Stimulated activated CD4-positive, alpha-beta T cell treated with anti-CD3 and anti-CD28 coated beads, Interleukin-1b, Interleukin-23, amount 100 ng/mL, for 4 hours (primary cell): Measurements from ENCODE around the gene SNRNP70.
A peak's percentile ranks its signal among the peaks of the same experiment; 100 is the strongest.
"Not testable (repeated sequence)": the region's sequence is repeated elsewhere in the genome, so short reads cannot be mapped to it uniquely, and the experiment has no call there.

Source experiments
- DNase-seq, 2 donors: peaks; one replicate each; pipeline ENCODE4 v3.0.0-alpha.2; 2020; ENCODE audit warnings: low read depth in 2 of 2

The SNRNP70 gene

DNA sequence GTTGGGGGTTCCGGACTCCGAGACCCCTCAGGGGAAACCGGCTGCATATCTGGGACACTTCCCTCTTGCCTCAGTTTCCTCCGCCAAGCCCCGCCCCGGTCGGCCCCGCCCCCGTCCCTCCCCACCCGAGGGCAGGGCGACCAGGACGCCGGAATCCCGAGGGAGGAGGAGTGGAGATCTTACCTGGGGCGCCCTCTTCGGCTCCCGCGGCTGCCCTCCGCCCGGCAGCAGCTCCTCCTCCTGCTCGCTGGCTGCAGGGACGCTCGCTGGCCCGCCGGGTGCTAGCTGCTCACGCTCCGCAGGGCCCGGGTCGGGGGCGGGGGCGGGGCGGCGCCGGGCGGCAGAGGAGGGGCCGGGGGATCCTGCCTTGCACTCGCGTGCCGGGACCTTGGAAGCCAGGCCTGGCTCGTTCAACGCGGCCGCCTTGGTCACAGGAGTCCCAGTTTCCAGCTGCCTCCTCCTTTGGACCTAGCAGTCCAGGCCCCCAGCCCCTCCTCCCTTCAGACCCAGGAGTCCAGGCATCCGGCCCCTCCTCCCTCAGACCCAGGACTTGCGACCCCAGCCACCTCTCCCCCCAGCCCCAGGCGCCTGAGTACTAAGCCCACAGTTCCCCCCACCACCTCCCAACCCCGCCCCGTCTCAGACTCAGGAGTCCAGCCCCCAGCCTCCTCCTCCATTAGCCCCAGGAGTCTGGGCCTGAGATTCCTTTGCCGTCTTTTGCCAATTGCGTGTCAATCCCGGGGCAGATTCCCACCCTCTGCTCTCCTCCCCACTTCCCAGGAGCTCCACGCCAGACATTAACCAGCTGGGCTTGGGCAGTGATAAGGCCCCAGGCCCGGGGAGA lies 20.3 kb upstream of the SNRNP70 start, which contains the start of gene NTF4:
TSS of gene NTF4 (minus strand) at position 51 of the 844 bp plus-strand sequence. CDS start 2,821 bp downstream, outside the sequence.
- no peak for DNase-seq

DNA sequence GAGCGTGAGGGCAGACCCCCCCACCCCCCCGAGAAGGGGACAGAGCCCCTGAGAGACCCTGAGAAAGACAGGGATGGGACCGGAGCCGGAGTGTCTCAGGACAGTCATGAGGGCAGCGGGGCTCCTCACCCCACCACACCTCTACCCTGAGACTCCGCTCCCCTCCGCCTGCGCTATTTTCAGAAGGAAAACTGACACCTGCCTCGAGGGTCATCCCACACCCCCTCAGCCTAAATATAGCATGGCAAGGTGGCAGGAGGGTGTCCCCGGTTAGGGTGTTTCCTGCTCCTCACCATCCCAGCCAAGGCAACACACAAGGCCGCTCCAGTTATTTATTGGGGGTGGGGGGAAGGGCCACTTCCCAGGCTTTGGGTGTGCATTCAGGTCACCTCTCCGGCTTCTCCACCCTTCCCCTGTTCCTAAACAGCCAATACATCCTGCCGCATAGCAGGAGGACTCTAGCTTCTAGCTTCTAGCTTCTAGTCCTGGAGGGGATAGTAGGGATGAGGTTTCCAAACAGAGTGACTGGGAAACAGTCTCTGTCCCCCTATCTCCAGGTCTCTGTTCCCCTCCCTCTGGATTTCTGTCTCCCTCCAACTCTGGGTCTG lies 19.2 kb upstream of the SNRNP70 start:
- no peak for DNase-seq

DNA sequence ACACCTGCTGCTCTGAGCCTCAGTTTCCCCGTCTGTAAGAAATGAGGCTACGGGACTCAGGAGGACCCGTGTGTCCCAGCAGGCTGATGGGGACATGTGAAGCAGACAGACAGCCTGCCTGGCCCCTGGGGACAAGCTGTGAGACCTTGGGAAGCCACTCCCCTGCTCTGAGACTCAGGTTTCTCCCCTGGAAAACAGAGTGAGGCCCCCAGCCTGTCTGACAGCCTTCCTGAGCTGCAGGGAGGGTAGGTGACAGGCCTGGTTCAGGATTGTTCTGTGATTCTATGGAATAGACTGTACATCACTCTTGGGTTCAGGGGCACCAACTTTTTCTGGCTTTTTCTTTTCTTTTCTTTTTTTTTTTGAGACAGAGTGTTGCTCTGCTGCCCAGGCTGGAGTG lies 17.7 kb upstream of the SNRNP70 start:
- no peak for DNase-seq

DNA sequence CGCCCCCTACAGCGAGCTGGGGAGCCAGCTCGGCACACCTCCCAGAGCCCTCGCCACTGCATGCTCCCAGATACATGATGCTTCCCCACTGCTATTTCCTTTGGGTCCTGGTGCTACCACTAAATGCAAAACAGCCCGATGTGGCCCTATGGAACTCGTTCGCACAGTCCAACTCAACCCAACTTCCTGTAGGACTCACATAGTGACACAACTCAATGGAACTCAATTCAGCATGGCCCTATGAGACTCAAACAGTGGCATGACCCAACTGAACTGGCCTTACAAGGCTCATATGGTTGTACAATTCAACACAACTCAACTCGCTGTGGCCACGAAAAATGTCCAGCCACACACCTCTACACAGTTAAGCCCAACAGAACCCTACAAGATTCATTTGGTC lies 16.2 kb upstream of the SNRNP70 start:
- DNase-seq: no peak

DNA sequence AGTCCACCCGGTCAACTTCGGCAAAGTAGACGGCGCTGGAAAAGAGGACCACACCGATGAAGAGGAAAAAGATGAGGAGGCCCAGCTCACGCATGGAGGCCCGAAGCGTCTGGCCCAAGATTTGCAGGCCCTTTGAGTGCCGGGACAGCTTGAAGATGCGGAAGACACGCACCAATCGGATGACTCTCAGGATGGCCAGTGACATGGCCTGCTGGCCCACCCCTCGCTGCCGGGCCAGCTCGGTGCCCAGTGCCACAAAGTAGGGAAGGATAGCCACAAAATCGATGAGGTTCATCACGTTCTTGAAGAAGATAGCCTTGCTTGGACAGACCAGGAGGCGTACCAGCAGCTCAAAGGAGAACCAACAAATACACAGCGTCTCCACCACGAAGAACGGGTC lies 14.8 kb upstream of the SNRNP70 start:
- DNase-seq: no peak

DNA sequence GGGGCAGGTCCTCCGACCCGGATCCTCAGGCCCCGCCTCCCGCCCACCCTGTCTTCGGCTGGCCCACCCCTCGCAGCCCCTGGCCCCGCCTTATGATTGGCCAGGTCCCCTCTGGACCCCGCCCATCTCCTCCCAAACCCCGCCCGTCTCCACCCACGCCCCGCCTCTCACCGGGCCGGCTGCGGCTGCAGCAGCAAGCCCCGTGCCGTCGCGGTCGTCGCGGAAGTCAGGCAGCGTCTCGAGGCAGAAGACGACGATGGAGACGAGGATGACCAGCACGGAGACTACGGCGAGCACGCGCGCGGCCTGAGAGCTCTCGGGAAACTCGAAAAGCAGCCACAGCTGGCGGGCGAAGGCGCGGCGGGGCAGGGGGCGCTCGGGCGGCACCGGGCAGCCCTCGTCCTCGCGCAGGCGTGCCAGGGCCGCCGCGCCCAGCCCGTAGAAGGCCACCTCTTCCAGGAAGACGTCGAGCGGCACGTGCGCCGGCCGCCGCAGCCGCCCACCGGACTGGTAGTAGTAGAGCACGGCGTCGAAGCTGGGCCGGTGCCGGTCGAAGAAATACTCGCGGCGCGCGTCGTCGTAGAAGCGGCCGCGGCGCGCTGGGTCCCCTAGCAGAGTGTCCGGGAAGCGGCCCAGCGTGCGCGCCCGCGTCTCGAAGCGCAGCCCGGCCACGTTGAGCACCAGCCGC lies 13.2 kb upstream of the SNRNP70 start:
- peak in 1 of 2 donors; percentile 22 for DNase-seq

DNA sequence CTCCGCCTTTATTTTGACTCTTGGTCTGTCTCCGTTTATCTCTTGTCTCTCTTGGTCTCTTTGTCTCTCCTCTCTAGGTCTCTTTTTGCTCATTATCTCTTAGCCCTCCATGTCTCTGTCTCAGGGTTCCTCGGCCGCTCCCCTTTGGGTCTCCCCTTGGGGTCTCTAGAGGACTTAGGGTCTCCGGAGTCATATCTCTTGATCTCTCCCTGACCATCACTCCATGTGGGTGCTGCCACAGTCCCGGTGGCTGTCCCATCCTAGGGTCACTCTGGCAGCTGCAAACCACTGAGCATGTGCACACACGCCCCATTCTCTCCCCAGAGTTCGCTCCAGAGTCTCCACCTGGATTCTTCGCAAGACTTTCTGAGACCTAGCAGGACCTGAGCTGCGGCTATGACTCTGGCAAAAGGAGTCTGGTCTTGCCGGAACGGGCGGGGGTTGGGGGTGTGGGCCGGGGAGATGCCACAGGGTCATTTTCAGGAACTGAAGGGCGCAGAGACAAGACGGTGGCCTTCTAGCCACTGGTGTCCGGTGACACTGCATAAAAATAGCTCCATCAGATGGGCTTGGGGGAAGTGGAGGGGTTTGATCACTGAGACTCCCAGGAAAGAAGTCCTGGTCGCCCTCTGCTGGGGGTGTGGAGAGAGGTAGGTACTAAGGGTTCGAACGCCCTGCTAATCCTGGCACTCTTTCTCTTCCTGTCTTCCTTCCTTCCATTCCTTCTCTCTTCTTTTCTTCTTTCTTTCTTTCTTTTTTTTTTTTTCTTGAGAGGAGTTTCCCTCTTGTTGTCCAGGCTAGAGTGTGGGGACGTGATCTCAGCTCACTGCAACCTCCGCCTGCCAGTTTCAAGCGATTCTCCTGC lies 11.5 kb upstream of the SNRNP70 start:
- DNase-seq: no peak

DNA sequence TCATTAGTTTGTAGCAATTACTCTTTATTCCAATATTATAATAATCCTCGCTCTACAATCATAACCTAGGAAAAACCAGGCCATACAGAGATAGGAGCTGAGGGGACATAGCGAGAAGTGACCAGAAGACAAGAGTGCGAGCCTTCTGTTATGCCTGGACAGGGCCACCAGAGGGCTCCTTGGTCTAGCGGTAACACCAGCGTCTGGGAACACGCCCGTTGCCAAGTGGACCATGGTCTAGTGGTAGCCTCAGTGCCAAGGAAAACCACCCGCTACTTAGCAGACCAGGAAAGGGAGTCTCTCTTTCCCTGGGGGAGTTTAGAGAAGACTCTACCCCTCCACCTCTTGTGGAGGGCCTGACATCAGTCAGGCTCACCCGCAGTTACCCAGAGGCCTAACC lies 10.4 kb upstream of the SNRNP70 start:
- DNase-seq: not testable (repeated sequence)

DNA sequence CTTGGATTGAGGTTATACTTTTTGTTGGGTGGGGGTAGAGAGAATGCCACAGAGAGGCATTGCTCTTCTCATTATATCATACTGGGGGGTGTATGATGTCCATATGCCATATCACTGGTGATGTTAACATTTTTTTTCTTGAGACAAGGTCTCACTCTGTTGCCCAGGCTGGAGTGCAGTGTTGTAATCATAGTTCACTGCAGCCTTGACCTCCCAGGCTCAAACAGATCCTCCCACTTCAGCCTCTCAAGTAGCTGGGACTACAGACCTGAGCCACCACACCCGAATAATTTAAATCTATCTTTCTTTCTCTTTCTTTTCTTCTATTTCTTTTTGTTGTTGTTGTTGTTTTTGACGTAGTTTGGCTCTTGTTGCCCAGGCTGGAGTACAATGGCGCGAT lies 4.9 kb upstream of the SNRNP70 start:
- no peak for DNase-seq

DNA sequence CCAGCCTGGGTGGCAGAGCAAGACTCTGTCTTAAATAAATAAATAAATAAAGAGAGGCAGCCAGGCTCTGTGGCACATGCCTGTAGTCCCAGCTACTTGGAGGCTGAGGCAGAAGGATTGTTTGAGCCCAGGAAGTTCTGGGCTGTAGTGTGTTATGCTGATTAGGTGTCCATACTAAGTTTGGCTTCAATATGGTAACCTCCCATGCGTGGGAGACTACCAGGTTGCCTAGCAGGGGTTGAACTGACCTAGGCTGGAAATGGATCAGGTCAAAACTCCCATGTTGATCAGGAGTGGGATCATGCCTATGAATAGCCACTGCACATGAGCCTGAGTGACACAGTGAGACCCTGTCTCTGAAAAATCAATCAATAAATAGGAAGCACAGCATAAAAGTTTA lies 4.0 kb upstream of the SNRNP70 start:
- no peak for DNase-seq

DNA sequence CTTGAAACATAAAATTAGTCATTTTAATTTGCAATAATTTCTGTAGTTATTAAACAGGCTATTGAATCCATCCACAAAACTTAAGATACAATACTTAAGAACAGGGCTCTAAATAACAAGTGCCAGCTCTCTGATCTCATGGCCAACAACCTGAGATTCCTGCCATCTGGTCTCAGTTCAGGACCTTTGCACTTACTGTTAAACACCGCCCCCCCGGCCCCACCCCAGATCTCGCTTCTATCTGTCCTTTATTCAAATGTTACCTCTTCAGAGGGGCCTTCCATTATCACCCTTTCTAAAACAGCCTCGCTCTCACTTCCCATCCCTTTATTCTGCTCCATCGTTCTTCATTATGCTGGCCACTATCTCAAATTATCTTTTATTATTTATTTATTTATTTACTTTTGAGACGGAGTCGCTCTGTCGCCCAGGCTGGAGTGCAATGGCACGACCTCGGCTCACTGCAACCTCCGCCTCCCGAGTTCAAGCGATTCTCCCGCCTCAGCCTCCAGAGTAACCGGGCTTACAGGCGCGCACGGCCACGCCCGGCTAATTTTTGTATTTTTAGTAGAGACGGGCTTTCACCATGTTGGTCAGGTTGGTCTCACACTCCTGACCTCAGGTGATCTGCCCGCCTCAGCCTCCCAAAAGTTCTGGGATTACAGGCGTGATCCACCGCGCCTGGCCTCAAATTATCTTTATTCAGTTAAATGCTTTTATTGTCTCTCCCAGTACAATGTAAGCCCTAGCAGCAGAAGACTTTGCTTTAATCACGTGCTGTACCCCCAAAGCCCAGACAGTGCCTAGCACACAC lies 838 bp upstream of the SNRNP70 start:
- DNase-seq: no peak

DNA sequence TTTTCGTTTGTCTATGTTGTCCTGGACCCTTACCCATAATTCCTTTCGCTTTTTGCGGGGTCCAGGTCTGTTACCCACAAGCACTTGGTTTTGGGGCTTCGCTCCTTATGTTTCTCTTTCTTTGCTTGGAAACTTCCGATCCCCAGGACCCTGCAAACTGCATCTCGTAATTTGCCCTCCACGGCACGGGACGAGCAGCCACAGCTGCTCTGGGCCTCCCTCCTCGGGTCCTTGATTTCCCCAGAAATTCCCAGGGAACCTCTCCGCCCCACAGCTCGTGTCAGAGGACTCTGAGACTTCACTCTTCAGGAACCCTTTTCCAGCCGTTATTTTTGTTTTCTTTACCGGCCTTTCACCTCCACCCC lies 599 bp downstream of the SNRNP70 start:
- DNase-seq: no peak

DNA sequence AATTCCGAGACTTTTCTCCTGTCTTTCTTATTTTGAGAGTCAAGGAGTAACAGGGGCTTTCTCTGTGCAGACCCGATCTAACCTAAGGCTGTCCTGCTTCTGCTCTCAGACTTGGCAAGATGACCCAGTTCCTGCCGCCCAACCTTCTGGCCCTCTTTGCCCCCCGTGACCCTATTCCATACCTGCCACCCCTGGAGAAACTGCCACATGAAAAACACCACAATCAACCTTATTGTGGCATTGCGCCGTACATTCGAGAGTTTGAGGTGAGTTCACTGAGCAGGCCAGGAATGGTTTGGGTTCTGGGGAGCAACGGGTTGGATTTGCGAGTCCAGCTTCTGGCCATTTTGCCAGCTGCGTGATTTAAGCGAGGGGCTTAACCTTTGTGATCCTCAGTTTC lies 1.0 kb downstream of the SNRNP70 start:
- no peak for DNase-seq

DNA sequence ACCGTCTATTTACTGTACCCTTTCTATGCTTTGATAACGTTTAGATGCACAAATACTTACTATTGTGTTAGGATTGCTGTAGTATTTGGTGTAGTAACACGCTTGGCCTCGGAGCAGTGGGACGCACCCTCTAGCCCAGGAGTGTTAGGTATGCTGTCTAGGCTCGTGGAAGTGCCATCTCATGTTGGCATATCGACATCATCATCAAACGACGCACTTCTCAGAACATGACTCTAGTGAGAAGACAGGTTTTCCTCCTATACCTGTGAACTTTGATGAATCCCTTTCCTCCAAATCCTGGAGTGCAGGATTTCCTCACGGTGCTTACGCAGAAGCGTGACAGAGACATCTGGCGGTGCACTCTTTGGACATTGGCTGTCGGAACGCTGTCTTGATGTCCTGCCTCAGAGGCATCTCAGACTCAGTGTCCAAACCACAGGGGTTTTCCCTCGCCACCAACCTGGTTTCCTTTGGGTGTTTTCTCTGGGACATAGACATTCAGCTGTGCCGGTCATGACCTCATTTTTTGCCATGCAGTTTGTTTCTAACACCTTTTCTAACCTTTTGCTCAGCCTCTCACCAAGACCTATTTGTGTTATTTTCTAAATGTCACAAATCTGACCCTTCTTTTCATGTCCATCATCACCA lies 6.3 kb downstream of the SNRNP70 start:
- DNase-seq: no peak

DNA sequence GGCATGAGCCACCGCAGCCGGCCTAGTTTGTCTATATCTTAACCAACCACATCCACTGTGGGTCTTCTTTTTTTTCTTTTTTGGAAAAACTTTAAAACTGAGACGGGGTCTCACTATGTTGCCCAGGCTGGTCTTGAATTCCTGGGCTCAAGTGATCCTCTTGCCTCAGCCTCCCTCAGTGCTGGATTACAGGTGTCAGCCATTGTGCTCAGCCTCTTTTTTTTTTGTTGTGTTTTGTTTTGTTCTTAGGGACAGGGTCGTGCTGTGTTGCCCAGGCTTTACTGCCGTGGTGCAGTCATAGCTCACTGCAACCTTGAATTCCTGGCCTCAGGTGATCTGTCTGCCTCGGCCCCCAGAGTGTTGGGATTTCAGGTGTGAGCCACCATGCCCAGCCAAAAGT lies 7.4 kb downstream of the SNRNP70 start:
- no peak for DNase-seq

DNA sequence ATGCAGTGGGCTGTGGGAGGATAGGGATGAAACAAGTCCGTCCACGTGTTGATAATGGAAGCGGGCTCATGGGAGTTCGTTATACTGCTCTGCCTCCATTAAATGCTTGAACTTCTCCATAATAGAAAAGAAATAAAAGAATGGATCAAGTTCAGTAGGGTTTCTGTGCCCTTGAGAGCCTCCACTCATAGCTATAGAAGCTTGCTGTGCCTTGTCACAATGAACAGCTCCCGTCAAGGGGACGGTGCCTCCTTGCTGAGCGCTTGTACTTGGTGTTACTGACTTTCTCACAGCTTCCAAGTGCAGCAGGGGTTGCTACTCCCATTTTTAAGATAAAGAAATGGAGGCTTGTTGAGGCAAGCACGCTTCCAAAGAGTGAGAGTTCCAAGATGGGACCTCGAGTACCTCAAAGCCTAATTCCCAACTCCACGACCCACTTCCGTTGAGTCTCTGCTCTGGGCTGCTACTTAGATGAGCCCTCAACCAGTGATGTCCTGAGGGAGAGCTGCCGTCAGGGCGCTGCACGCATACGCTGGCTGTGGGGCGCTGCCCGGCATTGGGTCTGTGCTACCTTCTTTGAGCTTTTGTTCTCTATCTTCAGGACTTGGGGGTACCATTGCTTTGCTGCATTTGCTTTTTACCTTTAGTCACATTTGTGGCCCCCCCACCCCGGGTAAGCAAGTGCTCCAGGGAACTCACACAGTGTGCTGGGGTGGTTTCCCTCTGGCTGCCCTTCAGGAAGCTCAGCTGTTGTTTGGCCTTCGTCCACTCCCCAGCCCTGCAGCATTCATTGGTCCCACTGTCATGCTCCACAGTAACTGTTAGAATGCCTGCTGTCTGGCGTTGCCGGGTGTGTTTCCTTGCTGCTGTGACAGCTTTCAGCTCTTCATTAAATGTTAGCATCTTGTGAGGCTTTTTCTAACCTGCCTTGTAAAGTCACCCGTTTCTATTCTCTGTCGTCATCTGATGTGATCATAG lies 9.5 kb downstream of the SNRNP70 start:
- no peak for DNase-seq

DNA sequence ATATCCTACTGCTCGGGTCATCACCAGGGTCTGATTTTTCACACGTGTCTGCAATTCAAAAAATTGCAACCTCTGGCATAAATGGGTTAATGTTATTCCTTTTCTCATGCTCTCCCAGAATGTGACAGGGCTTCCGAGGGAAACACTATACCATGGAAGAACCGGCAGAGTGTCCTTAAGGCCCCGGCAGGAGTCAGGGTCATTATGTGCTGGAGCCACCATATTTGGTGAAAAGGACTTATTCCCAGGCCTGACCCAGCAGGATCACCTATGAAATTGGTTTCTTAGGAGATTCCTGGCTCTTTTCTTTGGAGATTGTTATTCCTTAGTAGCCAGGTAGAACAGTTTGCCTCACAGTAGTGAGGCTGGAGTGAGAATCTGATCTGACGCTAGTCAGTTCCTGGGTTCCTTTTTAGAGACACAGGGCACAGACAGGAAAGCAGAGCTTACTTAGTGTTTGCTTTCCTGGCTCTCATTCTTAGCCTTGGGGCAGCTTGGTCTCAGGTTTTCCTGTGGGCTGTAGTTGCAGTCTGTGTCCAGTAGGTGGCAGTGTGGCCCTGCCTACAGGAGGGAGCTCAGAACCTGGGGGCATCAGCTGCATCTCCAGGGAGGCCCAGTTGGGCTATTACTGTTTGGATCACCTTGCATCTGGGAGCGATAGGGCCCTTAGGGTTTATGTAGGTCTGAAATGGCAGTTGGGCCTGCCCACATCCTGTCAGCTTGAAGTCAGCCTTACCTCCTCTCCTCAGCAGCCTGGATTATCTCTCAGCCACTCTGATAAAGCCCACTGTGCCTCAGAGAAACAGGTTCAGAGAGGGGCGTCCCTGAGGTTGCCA lies 12.4 kb downstream of the SNRNP70 start:
- DNase-seq: peak; percentile 52 to 62

DNA sequence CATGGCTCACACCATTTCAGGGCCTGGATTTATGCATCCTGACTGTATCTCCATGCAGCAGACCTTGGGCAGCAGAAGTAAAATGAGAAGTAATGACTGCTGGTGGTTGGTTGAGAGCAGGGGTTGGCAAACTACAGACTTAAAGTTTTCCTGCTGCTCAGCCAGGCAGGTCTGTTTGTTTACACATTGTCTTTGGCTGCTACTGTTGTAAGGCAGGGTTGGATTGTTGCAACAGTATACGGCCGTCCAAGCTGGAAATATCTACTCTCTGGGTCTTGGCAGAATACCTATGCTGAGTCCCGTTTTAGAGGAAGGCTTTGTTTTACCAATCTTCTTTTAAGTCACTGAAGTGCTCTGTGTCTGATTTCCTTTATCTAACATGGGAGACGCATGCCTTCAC lies 13.5 kb downstream of the SNRNP70 start:
- no peak for DNase-seq
